Hematopoietic multipotent progenitor cell (in vitro differentiated cells): ENCODE results near the gene FAM240B. TPM values are rescaled to one million over a fixed set of nuclear protein-coding genes. Genes with fewer than 3 reads are reported as not detected.
A peak's percentile ranks its signal among the peaks of the same experiment; 100 is the strongest.

ENCODE experiments used
- DNase-seq, 3 donors: peaks; one replicate each; pipeline ENCODE4 v3.0.0-alpha.2; 2011 to 2015; ENCODE audit warnings: low read depth in 2 of 3, low spot score in 2 of 3
- total RNA-seq: library from RNA; depleted of rRNA; stranded (reverse); fragments of >200 nt; gene quantifications from one replicate; pipeline ENCODE4 v1.2.3, GENCODE V29; 2012

Gene FAM240B
- total RNA-seq, 1 donor, result not detected

- DNase-seq, result no peak
Observed at GRCh38 chr9:38705917-38706316, 14.0 kb downstream of the FAM240B start.

GRCh38 chr9:38700695-38701094, 19.2 kb downstream of the FAM240B start:
- DNase-seq, result no peak

- no peak for DNase-seq
Observed at GRCh38 chr9:38699337-38699736, 20.6 kb downstream of the FAM240B start.

- no peak for DNase-seq
Observed at GRCh38 chr9:38697776-38698300, 22.1 kb downstream of the FAM240B start.

GRCh38 chr9:38696999-38697398, 22.9 kb downstream of the FAM240B start:
- no peak for DNase-seq

GRCh38 chr9:38694676-38695075, 25.3 kb downstream of the FAM240B start:
- no peak for DNase-seq

- DNase-seq, result no peak
Observed at GRCh38 chr9:38692707-38693106, 27.2 kb downstream of the FAM240B start.

GRCh38 chr9:38690574-38690973, 29.4 kb downstream of the FAM240B start:
- DNase-seq, result no peak

- no peak for DNase-seq
Observed at GRCh38 chr9:38689678-38690077, 30.3 kb downstream of the FAM240B start.

GRCh38 chr9:38687992-38688391, 31.9 kb downstream of the FAM240B start:
- DNase-seq, result no peak

GRCh38 chr9:38687389-38687842, 32.5 kb downstream of the FAM240B start:
- DNase-seq, result peak in 1 of 3 donors; percentile 18

GRCh38 chr9:38686933-38687332, 33.0 kb downstream of the FAM240B start:
- DNase-seq, result no peak

- DNase-seq, result no peak
Observed at GRCh38 chr9:38685535-38685934, 34.4 kb downstream of the FAM240B start.

- no peak for DNase-seq
Observed at GRCh38 chr9:38683336-38683735, 36.6 kb downstream of the FAM240B start.

- DNase-seq, result no peak
Observed at GRCh38 chr9:38682713-38683112, 37.2 kb downstream of the FAM240B start.

- no peak for DNase-seq
Observed at GRCh38 chr9:38681747-38682227, 38.1 kb downstream of the FAM240B start.

- no peak for DNase-seq
Observed at GRCh38 chr9:38680837-38681445, 39.0 kb downstream of the FAM240B start.

GRCh38 chr9:38677660-38678303, 42.2 kb downstream of the FAM240B start:
- no peak for DNase-seq

- no peak for DNase-seq
Observed at GRCh38 chr9:38675831-38676230, 44.1 kb downstream of the FAM240B start.

GRCh38 chr9:38675211-38675610, 44.7 kb downstream of the FAM240B start:
- DNase-seq, result no peak

GRCh38 chr9:38673399-38674193, 46.3 kb downstream of the FAM240B start:
- no peak for DNase-seq
